Astrocyte (in vitro differentiated cells and primary cell): ENCODE results near the gene WTAP. TPM values are rescaled to one million over a fixed set of nuclear protein-coding genes. Genes with fewer than 3 reads are reported as not detected.

ENCODE experiments used
- DNase-seq: peaks from one replicate; pipeline ENCODE4 v3.0.0-alpha.2; 2010; ENCODE audit warnings: low read depth
- FAIRE-seq: peaks from 2 replicates; lab custom pipeline; 2011; peaks lifted over from hg19 to GRCh38; lab: Jason Lieb, UNC
- H2AFZ ChIP-seq: 2 replicates; pipeline ENCODE4 v1.6.0; 2012; ENCODE audit warnings: low read depth, low read length, inconsistent platforms
- H3K27ac ChIP-seq: 2 replicates; pipeline ENCODE4 v1.5.1; 2011; ENCODE audit warnings: low read depth, low read length, inconsistent platforms
- H3K27me3 ChIP-seq: 2 replicates; pipeline ENCODE4 v1.6.0; 2011; ENCODE audit warnings: low read length, inconsistent platforms; ENCODE audit not compliant: insufficient read depth
- H3K36me3 ChIP-seq: 2 replicates; pipeline ENCODE4 v1.5.1; 2011; ENCODE audit warnings: low read length, inconsistent platforms; ENCODE audit not compliant: insufficient read depth
- H3K4me1 ChIP-seq: 2 replicates; pipeline ENCODE4 v1.5.1; 2011; ENCODE audit warnings: low read length, inconsistent platforms; ENCODE audit not compliant: insufficient read depth
- H3K4me2 ChIP-seq: 2 replicates; pipeline ENCODE4 v1.6.0; 2012; ENCODE audit warnings: low read length, inconsistent platforms
- H3K4me3 ChIP-seq: 2 replicates; pipeline ENCODE4 v1.5.1; 2011; ENCODE audit warnings: low read depth, mild to moderate bottlenecking, low read length, inconsistent platforms; ENCODE audit not compliant: insufficient read depth
- H3K79me2 ChIP-seq: 2 replicates; pipeline ENCODE4 v1.6.0; 2012; ENCODE audit warnings: mild to moderate bottlenecking, low read length, inconsistent platforms; ENCODE audit not compliant: insufficient read depth
- H3K9ac ChIP-seq: 2 replicates; pipeline ENCODE4 v1.6.0; 2012; ENCODE audit warnings: mild to moderate bottlenecking, low read length, inconsistent platforms
- H3K9me3 ChIP-seq: 2 replicates; pipeline ENCODE4 v1.5.1; 2012; ENCODE audit warnings: low read depth, mild to moderate bottlenecking, low read length, inconsistent platforms; ENCODE audit not compliant: insufficient read depth
- H4K20me1 ChIP-seq: 2 replicates; pipeline ENCODE4 v1.6.0; 2012; ENCODE audit warnings: low read length, inconsistent platforms; ENCODE audit not compliant: insufficient read depth
- H3K27ac Mint-ChIP-seq: one replicate; pipeline ENCODE4 v1.8.0; 2021; ENCODE audit warnings: mild to moderate bottlenecking, mixed read lengths; ENCODE audit not compliant: unreplicated experiment
- H3K27me3 Mint-ChIP-seq: one replicate; pipeline ENCODE4 v1.8.0; 2021; ENCODE audit warnings: low read depth, mixed read lengths; ENCODE audit not compliant: unreplicated experiment
- H3K36me3 Mint-ChIP-seq: one replicate; pipeline ENCODE4 v1.8.0; 2021; ENCODE audit warnings: low read depth, mixed read lengths; ENCODE audit not compliant: unreplicated experiment
- H3K4me1 Mint-ChIP-seq: one replicate; pipeline ENCODE4 v1.8.0; 2021; ENCODE audit warnings: low read depth, mixed read lengths; ENCODE audit not compliant: unreplicated experiment
- H3K4me3 Mint-ChIP-seq: one replicate; pipeline ENCODE4 v1.8.0; 2021; ENCODE audit warnings: mild to moderate bottlenecking, moderate library complexity, mixed read lengths; ENCODE audit not compliant: unreplicated experiment
- H3K9me3 Mint-ChIP-seq: one replicate; pipeline ENCODE4 v1.8.0; 2021; ENCODE audit warnings: mild to moderate bottlenecking, mixed read lengths; ENCODE audit not compliant: unreplicated experiment
- EZH2 ChIP-seq: IDR thresholded peaks from 2 replicates; pipeline ENCODE4 v1.6.1; 2012; ENCODE audit warnings: mild to moderate bottlenecking, low read length, inconsistent platforms; ENCODE audit not compliant: insufficient read depth
- total RNA-seq: library from RNA; stranded (reverse); gene quantifications from 2 replicates; pipeline ENCODE4 v1.2.1, GENCODE V29; 2021
- TF ChIP-seq, protein P1 (sequence below): IDR thresholded peaks from 2 replicates; pipeline ENCODE4 v1.5.1; 2011; ENCODE audit warnings: low read depth, mild to moderate bottlenecking, inconsistent platforms, low read length, moderate library complexity; ENCODE audit not compliant: insufficient read depth

WTAP gene
- total RNA-seq, 1 donor from 2014 or later = 93.8 TPM

DNA sequence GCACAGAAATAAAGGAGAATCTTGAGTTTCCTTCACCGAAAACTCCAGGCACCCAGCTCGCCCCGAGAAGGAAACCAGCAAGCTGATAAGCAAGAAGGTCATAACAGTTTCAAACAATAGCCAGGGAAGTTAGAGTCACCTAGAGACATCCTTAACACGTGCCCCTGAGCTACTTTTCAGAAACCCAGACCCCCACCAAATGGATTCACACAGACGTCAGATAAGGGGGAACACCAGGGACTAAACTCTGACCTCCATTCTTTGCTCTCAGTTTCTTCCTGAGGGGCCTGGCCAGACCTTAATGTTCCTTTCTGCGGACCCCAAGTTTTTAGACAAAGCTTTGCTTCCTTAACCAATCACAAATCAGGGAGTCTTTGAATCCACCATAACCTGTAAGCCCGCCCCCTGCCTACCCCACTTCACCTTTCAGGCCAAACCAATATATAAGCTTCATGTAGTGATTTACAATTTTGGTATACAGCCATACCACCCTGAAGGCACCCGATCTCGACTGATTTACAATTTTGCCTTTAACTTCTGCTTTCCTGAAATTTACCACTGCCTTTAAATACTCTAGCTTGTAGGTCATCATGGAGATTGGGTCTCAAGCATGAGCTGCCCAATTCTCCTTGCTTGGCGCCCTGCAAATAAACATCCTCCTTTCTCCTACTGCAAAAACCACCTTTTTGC is 46.0 kb upstream of the WTAP start:
- Histone ChIP-seq H2AFZ (no peak overlapping the region), H4K20me1 (no peaks in the 10 kb centered on the region), H3K9ac (no peak overlapping the region), H3K4me1 (no peaks in the 10 kb centered on the region), H3K79me2 (no peaks in the 10 kb centered on the region), H3K4me2 (no peak overlapping the region), H3K4me3 (no peak overlapping the region), H3K36me3 (peaks cover 2% of the 10 kb centered on the region), H3K27me3 (no peaks in the 10 kb centered on the region), H3K27ac (no peak overlapping the region), H3K9me3 (no peaks in the 10 kb centered on the region)
- H3K27me3 Mint-ChIP-seq = no peaks in the 10 kb centered on the region
- H3K4me1 Mint-ChIP-seq = peaks cover 8% of the 10 kb centered on the region
- H3K36me3 Mint-ChIP-seq = peaks cover 3% of the 10 kb centered on the region
- no peak overlapping the region for H3K27ac Mint-ChIP-seq
- H3K9me3 Mint-ChIP-seq = no peaks in the 10 kb centered on the region
- FAIRE-seq (no peak), DNase-seq (no peak)
- TF ChIP-seq, protein P1, sequence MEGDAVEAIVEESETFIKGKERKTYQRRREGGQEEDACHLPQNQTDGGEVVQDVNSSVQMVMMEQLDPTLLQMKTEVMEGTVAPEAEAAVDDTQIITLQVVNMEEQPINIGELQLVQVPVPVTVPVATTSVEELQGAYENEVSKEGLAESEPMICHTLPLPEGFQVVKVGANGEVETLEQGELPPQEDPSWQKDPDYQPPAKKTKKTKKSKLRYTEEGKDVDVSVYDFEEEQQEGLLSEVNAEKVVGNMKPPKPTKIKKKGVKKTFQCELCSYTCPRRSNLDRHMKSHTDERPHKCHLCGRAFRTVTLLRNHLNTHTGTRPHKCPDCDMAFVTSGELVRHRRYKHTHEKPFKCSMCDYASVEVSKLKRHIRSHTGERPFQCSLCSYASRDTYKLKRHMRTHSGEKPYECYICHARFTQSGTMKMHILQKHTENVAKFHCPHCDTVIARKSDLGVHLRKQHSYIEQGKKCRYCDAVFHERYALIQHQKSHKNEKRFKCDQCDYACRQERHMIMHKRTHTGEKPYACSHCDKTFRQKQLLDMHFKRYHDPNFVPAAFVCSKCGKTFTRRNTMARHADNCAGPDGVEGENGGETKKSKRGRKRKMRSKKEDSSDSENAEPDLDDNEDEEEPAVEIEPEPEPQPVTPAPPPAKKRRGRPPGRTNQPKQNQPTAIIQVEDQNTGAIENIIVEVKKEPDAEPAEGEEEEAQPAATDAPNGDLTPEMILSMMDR = no peak
- TF ChIP-seq EZH2 = no peak
- no peak overlapping the region for H3K4me3 Mint-ChIP-seq

DNA sequence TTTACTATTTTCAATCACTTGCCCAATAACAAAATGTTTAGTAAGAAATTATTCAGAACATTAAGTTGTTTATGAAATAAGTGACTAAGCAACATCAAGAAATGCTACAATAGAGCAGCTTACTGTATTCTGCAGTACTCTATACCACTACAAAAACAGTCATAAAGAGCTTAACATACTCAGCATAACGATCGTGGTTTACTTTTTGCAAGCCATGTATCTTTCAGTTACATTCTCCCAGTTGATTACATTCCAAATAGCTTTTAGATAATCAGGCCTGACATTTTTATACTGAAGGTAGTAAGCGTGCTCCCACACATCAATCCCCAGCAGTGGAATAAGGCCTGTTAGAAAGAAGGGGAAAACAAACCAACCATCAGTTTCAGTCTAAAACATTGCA is 45.0 kb upstream of the WTAP start:
- H3K9ac ChIP-seq = no peak overlapping the region
- Mint-ChIP-seq H3K27ac (no peak overlapping the region), H3K9me3 (no peaks in the 10 kb centered on the region), H3K4me1 (peaks cover 8% of the 10 kb centered on the region), H3K4me3 (no peak overlapping the region), H3K27me3 (no peaks in the 10 kb centered on the region), H3K36me3 (peaks cover 3% of the 10 kb centered on the region)
- DNase-seq (no peak), FAIRE-seq (no peak)
- no peaks in the 10 kb centered on the region for H3K79me2 ChIP-seq
- TF ChIP-seq, protein P1 = no peak
- no peak for TF ChIP-seq EZH2
- H3K27me3 ChIP-seq = no peaks in the 10 kb centered on the region
- no peaks in the 10 kb centered on the region for H3K4me1 ChIP-seq
- H4K20me1 ChIP-seq = no peaks in the 10 kb centered on the region
- H3K27ac ChIP-seq = no peak overlapping the region
- no peak overlapping the region for H3K4me2 ChIP-seq
- H3K9me3 ChIP-seq = no peaks in the 10 kb centered on the region
- H3K4me3 ChIP-seq = no peak overlapping the region
- H2AFZ ChIP-seq = no peak overlapping the region
- peaks cover 2% of the 10 kb centered on the region for H3K36me3 ChIP-seq

DNA sequence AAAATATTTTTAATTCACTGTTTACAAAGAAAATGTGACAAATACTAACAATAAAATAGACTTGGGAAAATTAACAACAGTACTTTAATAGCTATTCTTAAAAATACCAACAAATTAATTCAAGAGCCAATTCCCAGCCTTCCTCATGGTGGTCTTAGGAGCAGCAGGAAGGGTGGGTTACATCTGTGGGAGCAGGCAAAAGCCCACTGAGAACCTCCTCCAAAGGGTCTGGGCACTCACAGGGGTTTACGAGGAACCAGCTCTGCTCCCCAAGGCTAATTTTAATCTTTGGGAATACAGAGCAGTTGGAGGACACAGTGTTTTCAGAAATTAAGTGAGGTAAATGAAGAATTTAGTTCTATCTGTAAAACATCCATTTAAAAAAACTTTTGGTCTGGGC is 44.5 kb upstream of the WTAP start:
- H2AFZ ChIP-seq = no peak overlapping the region
- TF ChIP-seq, protein P1 = no peak
- no peak for TF ChIP-seq EZH2
- H3K4me1 ChIP-seq = no peaks in the 10 kb centered on the region
- Mint-ChIP-seq H3K27ac (no peak overlapping the region), H3K4me3 (no peak overlapping the region), H3K27me3 (no peaks in the 10 kb centered on the region), H3K4me1 (peaks cover 8% of the 10 kb centered on the region), H3K36me3 (peaks cover 3% of the 10 kb centered on the region), H3K9me3 (no peaks in the 10 kb centered on the region)
- H3K36me3 ChIP-seq = peaks cover 2% of the 10 kb centered on the region
- H3K4me3 ChIP-seq = no peak overlapping the region
- H3K4me2 ChIP-seq = no peak overlapping the region
- DNase-seq (no peak), FAIRE-seq (no peak)
- H3K27ac ChIP-seq = no peak overlapping the region
- no peak overlapping the region for H3K9ac ChIP-seq
- no peaks in the 10 kb centered on the region for H3K9me3 ChIP-seq
- no peaks in the 10 kb centered on the region for H3K79me2 ChIP-seq
- no peaks in the 10 kb centered on the region for H4K20me1 ChIP-seq
- H3K27me3 ChIP-seq = no peaks in the 10 kb centered on the region
